ENCODE results near the gene KLHDC8A.

The KLHDC8A gene

DNA sequence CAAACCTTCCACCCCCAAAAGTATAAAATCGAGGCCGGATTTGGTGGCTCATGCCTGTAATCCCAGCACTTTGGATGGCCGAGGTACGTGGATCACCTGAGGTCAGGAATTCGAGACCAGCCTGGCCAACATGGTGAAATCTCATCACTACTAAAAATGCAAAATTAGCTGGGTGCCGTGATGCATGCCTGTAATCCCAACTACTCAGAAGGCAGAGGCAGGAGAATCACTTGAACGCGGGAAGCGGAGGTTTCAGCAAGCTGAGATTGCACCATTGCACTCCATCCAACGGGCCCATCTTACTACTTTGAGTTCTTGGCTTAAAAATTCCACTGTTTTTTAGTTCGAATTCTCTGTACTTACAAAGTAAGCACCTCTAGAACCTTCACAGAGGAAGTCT is 11.0 kb downstream of the KLHDC8A start:
- no peak for DNase-seq (ENCODE audit: low read depth, low spot score)

DNA sequence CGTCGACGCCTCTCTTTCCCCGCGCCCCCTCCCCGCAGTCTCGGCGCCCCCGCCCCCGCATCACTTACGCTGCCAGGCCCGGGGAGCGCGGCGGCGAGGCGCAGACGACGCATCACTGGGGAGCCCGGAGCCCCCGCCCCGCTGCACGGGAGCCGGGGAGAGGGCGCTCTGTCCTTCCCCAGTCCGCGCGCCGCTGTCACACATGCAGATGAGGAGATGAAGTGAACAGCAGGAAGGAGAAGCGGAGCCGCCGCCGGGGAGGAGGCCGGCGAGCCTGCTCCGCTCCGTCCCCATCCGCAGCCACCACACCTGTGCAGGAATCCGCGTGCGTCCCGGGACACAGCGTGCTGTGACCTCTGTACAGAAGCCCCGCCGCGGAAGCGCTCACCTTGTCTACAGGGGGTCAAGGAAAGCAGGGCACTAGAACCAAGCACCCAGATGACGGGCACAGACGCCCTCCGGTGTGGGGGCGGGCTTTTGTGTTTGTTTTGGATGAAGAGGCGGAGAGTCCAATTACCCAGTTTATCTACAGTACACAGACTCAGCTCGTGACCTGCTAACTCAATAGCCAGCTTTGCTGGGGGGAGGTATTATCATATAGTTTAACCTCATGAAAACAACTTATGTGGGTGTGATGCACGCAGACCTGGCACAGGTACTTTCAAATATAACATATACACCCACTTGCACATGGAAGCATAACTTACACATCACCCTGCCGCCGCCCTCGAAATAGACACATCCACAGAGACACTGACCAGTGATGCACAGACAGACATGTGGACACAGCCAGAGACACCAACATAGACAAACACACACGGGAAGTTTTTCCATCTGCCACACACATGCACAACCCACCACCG is 12.4 kb downstream of the KLHDC8A start:
- DNase-seq (ENCODE audit: low read depth, low spot score) = peak; percentile 50

DNA sequence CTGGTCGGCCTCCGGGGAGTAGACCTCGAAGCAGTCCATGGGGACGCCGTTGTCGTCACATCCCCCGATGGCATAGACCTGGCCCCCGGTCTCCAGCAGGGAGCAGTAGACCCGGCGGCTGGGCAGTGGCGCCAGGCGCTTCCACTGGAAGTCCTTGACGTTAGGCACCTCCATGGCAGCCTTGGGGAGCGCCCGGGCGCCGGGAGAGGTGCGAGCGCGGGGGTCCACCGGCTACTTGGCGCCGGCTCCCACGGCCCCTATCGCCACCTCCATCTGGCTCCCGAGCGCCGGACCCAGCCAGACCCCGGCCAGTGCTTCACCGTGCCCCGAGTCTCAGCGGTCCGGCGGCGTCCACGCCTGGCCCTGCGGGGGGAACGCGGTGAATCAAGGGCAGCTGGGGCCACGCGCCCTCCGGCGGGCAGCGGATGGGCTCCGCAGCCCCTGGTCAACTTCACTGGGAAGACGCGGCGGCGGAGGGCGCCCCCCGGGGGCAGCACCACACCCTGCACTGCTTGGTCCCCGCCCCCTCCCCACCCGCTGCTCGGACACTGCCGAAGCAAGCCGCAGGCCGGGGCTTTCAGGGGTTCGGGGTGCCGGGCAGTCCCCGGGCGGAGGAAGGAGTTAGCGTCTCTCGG is 13.2 kb downstream of the KLHDC8A start:
- DNase-seq (ENCODE audit: low read depth, low spot score) = peak; percentile 49

DNA sequence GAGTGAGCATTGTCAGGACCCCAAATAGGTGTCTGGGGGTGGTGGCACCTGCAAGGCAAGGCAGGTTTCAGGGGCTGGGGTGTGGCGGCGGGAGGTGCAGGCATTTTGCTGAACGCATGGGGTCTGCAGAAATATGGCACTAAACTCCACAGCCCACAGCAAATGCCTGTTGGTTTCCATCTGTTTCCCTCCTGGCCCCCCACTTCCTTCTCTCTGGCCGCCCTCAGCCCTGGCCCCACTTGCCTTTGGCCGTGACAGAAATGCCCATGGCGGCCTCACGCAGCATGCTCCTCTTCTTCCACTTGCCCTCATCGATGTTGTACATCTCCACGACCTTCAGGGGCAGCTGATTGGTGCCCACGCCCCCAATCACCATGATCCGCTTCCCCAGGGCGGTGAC is 13.7 kb downstream of the KLHDC8A start:
- no peak for DNase-seq (ENCODE audit: low read depth, low spot score)

GRCh38 chr1:205340676-205341075 is 16.0 kb downstream of the KLHDC8A start:
- DNase-seq (ENCODE audit: low read depth, low spot score) = no peak

DNA sequence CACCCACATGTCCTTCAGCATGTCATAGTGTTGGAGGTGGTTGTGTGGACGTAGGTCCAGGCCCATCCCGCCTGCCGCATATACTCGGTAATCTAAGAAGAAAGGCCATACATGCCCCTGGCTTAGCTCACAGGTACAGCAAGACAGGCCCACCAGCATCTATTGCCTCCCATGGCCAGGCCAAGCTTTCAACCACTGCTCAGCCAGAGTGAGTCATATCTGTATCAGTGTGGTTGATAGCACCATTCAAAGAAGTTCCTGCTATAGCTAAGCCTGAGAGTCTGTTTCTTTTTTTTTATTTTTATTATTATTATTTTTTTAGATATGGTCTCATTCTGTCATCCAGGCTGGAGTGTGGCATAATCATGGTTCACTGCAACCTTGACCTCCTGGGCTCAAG is 17.0 kb downstream of the KLHDC8A start:
- DNase-seq (ENCODE audit: low read depth, low spot score) = no peak

GRCh38 chr1:205339197-205339702 is 17.5 kb downstream of the KLHDC8A start:
- DNase-seq (ENCODE audit: low read depth, low spot score) = no peak

DNA sequence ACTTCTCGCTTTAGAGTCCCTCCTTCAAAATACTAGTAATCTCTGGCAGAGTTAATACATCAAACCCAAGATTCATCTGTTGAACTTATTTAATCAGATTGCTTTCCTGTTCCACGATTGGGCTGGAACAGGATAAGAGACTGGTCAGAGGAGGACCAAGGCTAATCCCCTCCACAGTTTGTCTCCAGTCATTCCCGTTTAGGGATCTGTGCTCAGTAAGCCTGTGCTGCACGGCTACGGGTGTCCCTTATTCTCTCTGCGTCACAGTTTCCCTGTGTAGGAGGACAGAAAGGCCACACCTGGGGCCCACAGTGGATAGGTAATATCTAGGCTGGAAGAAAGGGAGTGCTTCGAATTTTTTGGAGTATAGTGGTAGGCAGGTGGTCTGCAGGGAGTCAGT is 18.7 kb downstream of the KLHDC8A start:
- DNase-seq (ENCODE audit: low read depth, low spot score) = no peak

GRCh38 chr1:205337481-205337880 is 19.2 kb downstream of the KLHDC8A start:
- DNase-seq (ENCODE audit: low read depth, low spot score) = no peak

- peak; percentile 90 for DNase-seq (ENCODE audit: low read depth, low spot score)
Observed at GRCh38 chr1:205335692-205336091, 21.0 kb downstream of the KLHDC8A start.

- no peak for DNase-seq (ENCODE audit: low read depth, low spot score)
Observed at GRCh38 chr1:205332015-205332791, 24.5 kb downstream of the KLHDC8A start.

DNA sequence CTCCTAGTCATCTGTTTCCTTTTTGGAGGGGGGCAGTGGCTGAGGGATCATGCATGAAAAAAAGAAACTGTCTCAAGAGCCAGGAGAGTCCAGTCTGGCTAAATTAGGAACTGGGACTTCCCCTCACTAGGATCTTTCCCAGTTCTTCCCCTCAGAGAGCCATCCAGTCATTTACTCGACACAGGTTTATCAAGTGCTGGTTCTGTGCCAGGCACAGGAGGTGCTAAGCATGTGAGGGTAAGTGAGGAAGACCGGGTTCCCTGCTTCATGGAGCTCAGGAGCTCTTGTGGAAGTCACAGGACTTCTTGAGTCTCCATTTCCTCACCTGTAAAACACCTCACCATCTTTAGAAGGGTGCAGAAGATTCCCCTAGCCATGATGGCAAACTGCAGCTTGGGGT is 26.6 kb downstream of the KLHDC8A start:
- no peak for DNase-seq (ENCODE audit: low read depth, low spot score)

DNA sequence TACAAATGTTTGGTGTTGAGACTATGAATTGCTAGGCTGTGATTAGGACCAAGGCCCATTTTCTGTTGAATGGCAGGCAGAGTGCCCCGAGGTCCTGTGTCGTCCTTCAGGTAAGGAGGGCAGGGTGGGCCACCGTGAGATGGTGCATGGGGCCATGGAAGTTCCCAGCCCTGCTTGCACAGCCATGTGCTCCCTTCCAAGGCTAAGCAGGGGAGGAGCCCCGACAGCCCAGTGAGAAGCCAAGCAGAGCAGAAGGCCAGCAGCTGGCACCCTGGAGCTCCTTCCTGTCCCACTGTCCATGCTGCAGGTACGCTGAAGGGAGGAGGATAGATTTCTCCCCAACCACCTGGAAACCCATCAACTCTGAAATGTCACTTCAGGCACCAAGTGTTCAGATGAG is 27.0 kb downstream of the KLHDC8A start:
- DNase-seq (ENCODE audit: low read depth, low spot score) = no peak

GRCh38 chr1:205328476-205328875 is 28.2 kb downstream of the KLHDC8A start:
- DNase-seq (ENCODE audit: low read depth, low spot score) = peak; percentile 41

- no peak for DNase-seq (ENCODE audit: low read depth, low spot score)
Observed at GRCh38 chr1:205326812-205327466, 29.8 kb downstream of the KLHDC8A start.

DNA sequence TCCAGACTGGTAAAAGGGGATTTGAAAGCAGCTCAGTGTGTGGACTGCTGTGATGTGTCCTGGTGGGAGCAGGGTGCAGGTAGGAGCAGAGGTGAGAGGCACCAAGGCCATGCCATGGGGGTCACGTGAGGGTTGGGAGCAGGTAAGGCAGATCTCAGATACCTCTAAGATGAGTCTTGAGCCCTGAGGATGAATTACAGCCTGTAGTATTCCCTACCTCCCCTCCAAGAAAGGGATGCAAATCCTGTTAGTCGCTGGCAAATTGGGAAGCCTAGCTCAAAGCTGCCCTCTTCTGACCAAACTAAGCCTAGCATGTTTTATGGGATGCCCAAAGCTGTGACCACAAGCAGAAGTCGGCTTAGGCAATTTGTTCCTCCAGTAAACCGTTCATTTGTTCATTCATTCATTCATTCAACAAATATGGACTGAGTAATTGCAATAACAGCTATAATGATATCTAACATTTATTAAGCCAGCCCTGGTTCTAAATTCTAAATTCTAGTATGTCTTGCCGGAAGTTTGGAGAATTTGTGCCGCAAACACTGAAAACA is 31.3 kb downstream of the KLHDC8A start:
- DNase-seq (ENCODE audit: low read depth, low spot score) = peak; percentile 92

GRCh38 chr1:205324781-205325180 is 31.9 kb downstream of the KLHDC8A start:
- DNase-seq (ENCODE audit: low read depth, low spot score) = peak; percentile 79

DNA sequence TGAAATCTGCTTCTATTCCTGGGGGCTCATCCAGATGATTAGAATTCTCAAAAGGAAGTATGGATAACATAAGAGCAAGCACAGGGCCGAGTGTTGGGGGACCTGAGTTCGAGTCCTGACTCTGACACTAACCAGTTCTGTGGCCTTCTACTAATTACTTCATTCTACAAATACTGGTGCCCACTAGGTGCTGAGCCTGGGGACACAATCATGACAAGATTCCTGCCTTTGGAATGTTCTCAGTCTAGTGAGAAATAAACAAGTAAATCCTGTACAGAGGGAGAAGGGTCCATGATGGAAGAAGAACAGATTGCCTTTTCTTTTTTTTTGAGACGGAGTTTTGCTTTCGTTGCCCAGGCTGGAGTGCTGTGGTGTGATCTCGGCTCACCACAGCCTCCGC is 32.9 kb downstream of the KLHDC8A start:
- no peak for DNase-seq (ENCODE audit: low read depth, low spot score)

GRCh38 chr1:205321959-205322283 is 34.8 kb downstream of the KLHDC8A start:
- DNase-seq (ENCODE audit: low read depth, low spot score) = no peak

- DNase-seq (ENCODE audit: low read depth, low spot score) = peak; percentile 98
Observed at GRCh38 chr1:205321162-205321958, 35.4 kb downstream of the KLHDC8A start, which contains the start of gene NUAK2. Gene NUAK2 (minus strand): TSS chr1:205321745. CDS start chr1:205321628, 117 bp downstream.

Data from astrocyte of the hippocampus (primary cell).